ENCODE data around the gene MXD3. TPM values are rescaled to one million over a fixed set of nuclear protein-coding genes. Genes with fewer than 3 reads are reported as not detected.
"Not testable (repeated sequence)": the region's sequence is repeated elsewhere in the genome, so short reads cannot be mapped to it uniquely, and the experiment has no call there.

The MXD3 gene
- total RNA-seq, 2 donors from 2014 or later: 1.6 to 1.8 TPM

- no peak overlapping the region for H3K4me3 ChIP-seq
- no peak for DNase-seq (ENCODE audit: low spot score)
- H3K4me1 ChIP-seq: peaks cover 0 to 34% of the 10 kb centered on the region in 2 donors
- H3K27ac ChIP-seq: no peak overlapping the region
- no peaks in the 10 kb centered on the region for H3K27me3 ChIP-seq
- peak; percentile 67 to 82 for TF ChIP-seq CTCF (IDR thresholded peaks at IDR 0.05)
- H3K9me3 ChIP-seq: no peaks in the 10 kb centered on the region
- peaks cover 14% of the 10 kb centered on the region for H3K36me3 ChIP-seq
Observed at GRCh38 chr5:177309351-177310191, 2.1 kb downstream of the MXD3 start.

DNA sequence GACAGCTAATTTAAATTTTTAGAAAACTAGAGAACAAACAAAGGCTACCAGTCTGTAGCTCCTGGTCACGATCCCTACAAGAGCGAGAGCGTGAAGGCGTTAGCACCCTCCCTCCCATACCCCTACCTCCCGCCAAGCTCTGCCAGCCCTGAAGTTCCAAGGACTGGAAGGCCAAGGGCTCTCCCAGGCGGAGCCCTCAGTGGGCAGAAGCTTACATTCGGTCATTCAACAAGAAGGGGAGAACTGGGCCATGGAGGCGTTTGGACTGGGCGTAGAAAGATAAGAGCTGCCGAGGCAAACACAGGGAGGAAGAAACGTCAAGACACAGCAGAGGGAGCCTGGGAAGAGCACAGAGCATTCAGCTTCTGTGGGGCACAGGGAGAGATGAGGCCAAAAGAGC is 3.0 kb downstream of the MXD3 start:
- H3K27me3 ChIP-seq: no peaks in the 10 kb centered on the region
- H3K9me3 ChIP-seq: no peaks in the 10 kb centered on the region
- H3K4me1 ChIP-seq: peaks cover 0 to 40% of the 10 kb centered on the region in 2 donors
- TF ChIP-seq CTCF (IDR thresholded peaks at IDR 0.05): no peak
- DNase-seq (ENCODE audit: low spot score): no peak
- H3K36me3 ChIP-seq: peaks cover 14% of the 10 kb centered on the region
- no peak overlapping the region for H3K4me3 ChIP-seq
- H3K27ac ChIP-seq: no peak overlapping the region

GRCh38 chr5:177307544-177308363 is 3.9 kb downstream of the MXD3 start:
- no peak for TF ChIP-seq CTCF (IDR thresholded peaks at IDR 0.05)
- H3K4me1 ChIP-seq: peaks cover 0 to 42% of the 10 kb centered on the region in 2 donors
- no peaks in the 10 kb centered on the region for H3K27me3 ChIP-seq
- H3K27ac ChIP-seq: no peak overlapping the region
- H3K9me3 ChIP-seq: no peaks in the 10 kb centered on the region
- DNase-seq (ENCODE audit: low spot score): no peak
- H3K36me3 ChIP-seq: peaks cover 14% of the 10 kb centered on the region
- H3K4me3 ChIP-seq: no peak overlapping the region

DNA sequence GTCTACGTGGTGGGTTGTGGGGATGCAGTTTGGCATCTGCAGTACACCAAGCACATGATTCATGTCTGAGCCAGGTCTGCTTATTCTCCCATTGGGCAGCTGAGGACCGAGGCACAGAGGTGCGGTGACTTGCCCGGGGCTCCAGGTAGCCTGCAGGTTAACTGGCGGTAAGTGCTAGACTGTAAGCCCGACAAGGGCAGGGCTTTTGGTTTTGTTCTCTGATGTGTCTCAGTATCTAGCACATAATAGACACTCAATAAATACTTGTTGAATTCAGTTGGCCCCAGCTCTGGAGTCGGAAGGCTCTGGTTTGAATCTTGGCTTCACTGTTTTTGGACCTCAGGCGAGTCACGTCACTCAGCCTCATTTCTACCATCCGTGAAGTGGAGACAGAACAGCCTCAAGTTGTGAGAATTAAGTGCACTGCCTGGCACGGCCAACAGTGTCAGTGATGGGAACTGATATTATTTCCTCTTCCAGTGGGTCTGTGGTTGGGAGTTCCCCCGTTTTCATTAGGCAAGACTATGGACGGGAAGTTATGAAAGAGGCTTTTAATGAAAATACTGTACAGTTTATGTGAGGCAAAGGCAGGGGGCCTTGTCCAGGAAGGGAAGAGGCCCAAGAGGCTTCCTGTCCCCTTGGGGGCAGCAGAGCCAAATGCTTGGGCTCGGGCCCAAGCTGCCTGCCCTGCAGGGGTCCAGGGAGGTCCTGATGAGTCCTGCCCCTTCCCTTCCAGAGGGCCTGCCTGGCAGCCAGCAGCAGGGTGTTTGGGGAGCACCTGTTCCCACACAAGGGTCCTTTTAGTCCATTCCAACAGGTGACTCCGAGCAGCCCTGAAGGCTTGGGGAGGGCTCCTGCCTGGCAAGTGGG is 4.8 kb downstream of the MXD3 start:
- no peak overlapping the region for H3K27ac ChIP-seq
- DNase-seq (ENCODE audit: low spot score): peak; percentile 62
- no peaks in the 10 kb centered on the region for H3K27me3 ChIP-seq
- H3K4me3 ChIP-seq: no peak overlapping the region
- peaks cover 14% of the 10 kb centered on the region for H3K36me3 ChIP-seq
- no peaks in the 10 kb centered on the region for H3K9me3 ChIP-seq
- TF ChIP-seq CTCF (IDR thresholded peaks at IDR 0.05): no peak
- H3K4me1 ChIP-seq: peaks cover 0 to 44% of the 10 kb centered on the region in 2 donors

- Histone ChIP-seq H3K36me3 (peaks cover 14% of the 10 kb centered on the region), H3K4me1 (peaks cover 0 to 44% of the 10 kb centered on the region in 2 donors)
- not testable (repeated sequence) for H3K27me3 ChIP-seq, H3K4me3 ChIP-seq, H3K27ac ChIP-seq, H3K9me3 ChIP-seq
- DNase-seq (ENCODE audit: low spot score): peak; percentile 36
Observed at GRCh38 chr5:177306103-177306640, 5.5 kb downstream of the MXD3 start.

All from right atrium auricular region (tissue), 2 donors.